ENCODE results near the gene MET.
A peak's percentile ranks its signal among the peaks of the same experiment; 100 is the strongest.
"Not testable (repeated sequence)": the region's sequence is repeated elsewhere in the genome, so short reads cannot be mapped to it uniquely, and the experiment has no call there.

MET gene

GRCh38 chr7:116810267-116811116, 138.5 kb downstream of the MET start:
- no peak for DNase-seq (ENCODE audit: low read depth)
- H3K4me3 ChIP-seq (ENCODE audit: control insufficient read depth, low read depth, low read length): no peak overlapping the region
- no peak for TF ChIP-seq CTCF (IDR thresholded peaks at IDR 0.05; ENCODE audit: control insufficient read depth, insufficient read depth, low read depth, low read length, missing control alignments)

DNA sequence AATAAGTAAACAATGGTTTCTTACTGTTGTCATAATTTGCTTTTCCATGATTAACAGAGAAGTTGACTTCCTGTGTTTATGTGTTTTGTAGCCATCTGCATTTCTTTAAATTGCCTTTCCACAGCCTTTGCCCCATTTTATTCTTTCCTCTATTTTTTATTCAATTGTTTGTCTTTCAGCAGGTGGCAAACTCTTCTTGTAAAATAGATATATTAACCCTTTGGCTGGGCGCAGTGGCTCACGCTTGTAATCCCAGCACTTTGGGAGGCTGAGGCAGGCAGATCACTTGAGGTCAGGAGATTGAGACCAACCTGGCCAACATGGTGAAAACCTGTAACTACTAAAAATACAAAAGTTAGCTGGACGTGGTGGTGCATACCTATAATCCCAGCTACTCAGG, 139.8 kb downstream of the MET start:
- H3K4me3 ChIP-seq (ENCODE audit: control insufficient read depth, low read depth, low read length): no peak overlapping the region
- DNase-seq (ENCODE audit: low read depth): no peak
- TF ChIP-seq CTCF (IDR thresholded peaks at IDR 0.05; ENCODE audit: control insufficient read depth, insufficient read depth, low read depth, low read length, missing control alignments): no peak

- H3K4me3 ChIP-seq (ENCODE audit: control insufficient read depth, low read depth, low read length): no peak overlapping the region
- no peak for TF ChIP-seq CTCF (IDR thresholded peaks at IDR 0.05; ENCODE audit: control insufficient read depth, insufficient read depth, low read depth, low read length, missing control alignments)
- no peak for DNase-seq (ENCODE audit: low read depth)
Measured at GRCh38 chr7:116812860-116813259, 140.9 kb downstream of the MET start.

GRCh38 chr7:116813371-116813770, 141.4 kb downstream of the MET start:
- H3K4me3 ChIP-seq (ENCODE audit: control insufficient read depth, low read depth, low read length): not testable (repeated sequence)

GRCh38 chr7:116815041-116815440, 143.0 kb downstream of the MET start:
- no peak for DNase-seq (ENCODE audit: low read depth)
- no peak for TF ChIP-seq CTCF (IDR thresholded peaks at IDR 0.05; ENCODE audit: control insufficient read depth, insufficient read depth, low read depth, low read length, missing control alignments)

More at GRCh38 chr7:116813371-116813770, 141.4 kb downstream of the MET start:
- DNase-seq (ENCODE audit: low read depth): peak; percentile 10

GRCh38 chr7:116820149-116820548, 148.2 kb downstream of the MET start:
- TF ChIP-seq CTCF (IDR thresholded peaks at IDR 0.05; ENCODE audit: control insufficient read depth, insufficient read depth, low read depth, low read length, missing control alignments): no peak
- no peak overlapping the region for H3K4me3 ChIP-seq (ENCODE audit: control insufficient read depth, low read depth, low read length)
- DNase-seq (ENCODE audit: low read depth): no peak

More at GRCh38 chr7:116815041-116815440, 143.0 kb downstream of the MET start:
- no peak overlapping the region for H3K4me3 ChIP-seq (ENCODE audit: control insufficient read depth, low read depth, low read length)

DNA sequence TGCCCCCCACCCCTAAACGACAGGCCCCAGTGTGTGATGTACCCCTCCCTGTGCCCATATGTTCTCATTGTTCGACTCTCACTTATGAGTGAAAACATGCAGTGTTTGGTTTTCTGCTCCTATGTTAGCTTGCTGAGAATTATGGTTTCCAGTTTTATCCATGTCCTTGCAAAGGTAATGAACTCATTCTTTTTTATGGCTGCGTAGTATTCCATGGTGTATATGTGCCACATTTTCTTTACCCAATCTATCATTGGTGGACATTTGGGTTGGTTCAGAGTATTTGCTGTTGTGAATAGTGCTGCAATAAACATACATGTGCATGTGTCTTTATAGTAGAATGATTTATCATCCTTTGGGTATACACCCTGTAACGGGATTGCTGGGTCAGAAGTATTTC, 149.7 kb downstream of the MET start:
- not testable (repeated sequence) for H3K4me3 ChIP-seq (ENCODE audit: control insufficient read depth, low read depth, low read length); DNase-seq (ENCODE audit: low read depth)

GRCh38 chr7:116824449-116824848, 152.5 kb downstream of the MET start:
- no peak overlapping the region for H3K4me3 ChIP-seq (ENCODE audit: control insufficient read depth, low read depth, low read length)
- no peak for TF ChIP-seq CTCF (IDR thresholded peaks at IDR 0.05; ENCODE audit: control insufficient read depth, insufficient read depth, low read depth, low read length, missing control alignments)
- no peak for DNase-seq (ENCODE audit: low read depth)
